ENCODE data around the gene TMTC2. TPM values are rescaled to one million over a fixed set of nuclear protein-coding genes. Genes with fewer than 3 reads are reported as not detected.

The TMTC2 gene
- total RNA-seq, 2 donors from 2014 or later, result 2.9 to 3.2 TPM

DNA sequence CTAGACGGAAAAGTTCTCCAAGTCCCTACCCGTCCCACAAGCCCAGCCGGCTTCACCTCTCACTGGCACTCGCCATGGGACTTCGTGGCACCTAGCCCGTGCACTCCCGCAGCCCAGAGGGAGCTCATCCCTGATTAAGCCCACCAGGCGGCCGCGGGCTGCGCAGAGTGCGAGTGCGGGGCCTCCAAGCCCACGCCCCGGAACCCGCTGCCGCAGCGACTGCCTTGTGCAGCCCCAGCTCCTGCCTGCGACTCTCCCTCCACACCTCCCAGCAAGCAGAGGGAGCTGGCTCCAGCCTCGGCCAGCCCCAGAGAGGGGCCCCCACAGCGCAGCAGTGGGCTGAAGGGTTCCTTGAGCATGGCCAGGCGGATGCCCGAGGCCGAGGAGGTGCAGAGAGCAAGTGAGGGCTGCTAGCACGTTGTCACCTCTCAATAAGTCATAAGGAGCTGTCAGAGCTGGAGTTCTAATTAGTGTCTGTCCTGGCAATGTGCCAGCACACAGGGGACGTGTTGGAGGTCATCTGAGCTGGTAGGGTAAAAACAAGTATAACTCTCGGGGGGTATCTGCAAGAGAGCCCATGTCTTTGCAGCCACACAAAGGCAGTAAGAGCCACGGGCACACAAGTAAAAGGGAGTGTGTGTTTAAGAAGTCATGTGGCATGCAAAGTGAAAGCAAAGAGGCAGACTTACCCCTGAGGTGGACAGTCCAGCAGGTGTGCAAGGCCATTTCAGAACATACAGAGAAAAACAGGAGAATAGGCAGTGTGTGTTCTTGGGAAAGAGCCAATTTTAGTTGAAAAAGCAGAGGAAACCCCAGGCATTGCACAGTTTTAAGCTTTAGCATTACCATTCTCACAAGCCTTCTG lies 27.1 kb upstream of the TMTC2 start:
- Histone ChIP-seq H3K27ac (no peak overlapping the region), H3K36me3 (no peaks in the 10 kb centered on the region), H3K9me3 (no peaks in the 10 kb centered on the region), H3K4me1 (no peaks in the 10 kb centered on the region), H3K27me3 (no peaks in the 10 kb centered on the region), H3K4me3 (no peak overlapping the region)
- TF ChIP-seq, protein P1, sequence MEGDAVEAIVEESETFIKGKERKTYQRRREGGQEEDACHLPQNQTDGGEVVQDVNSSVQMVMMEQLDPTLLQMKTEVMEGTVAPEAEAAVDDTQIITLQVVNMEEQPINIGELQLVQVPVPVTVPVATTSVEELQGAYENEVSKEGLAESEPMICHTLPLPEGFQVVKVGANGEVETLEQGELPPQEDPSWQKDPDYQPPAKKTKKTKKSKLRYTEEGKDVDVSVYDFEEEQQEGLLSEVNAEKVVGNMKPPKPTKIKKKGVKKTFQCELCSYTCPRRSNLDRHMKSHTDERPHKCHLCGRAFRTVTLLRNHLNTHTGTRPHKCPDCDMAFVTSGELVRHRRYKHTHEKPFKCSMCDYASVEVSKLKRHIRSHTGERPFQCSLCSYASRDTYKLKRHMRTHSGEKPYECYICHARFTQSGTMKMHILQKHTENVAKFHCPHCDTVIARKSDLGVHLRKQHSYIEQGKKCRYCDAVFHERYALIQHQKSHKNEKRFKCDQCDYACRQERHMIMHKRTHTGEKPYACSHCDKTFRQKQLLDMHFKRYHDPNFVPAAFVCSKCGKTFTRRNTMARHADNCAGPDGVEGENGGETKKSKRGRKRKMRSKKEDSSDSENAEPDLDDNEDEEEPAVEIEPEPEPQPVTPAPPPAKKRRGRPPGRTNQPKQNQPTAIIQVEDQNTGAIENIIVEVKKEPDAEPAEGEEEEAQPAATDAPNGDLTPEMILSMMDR (IDR thresholded peaks at IDR 0.05), result no peak
- no peak for DNase-seq (ENCODE audit: low spot score)

DNA sequence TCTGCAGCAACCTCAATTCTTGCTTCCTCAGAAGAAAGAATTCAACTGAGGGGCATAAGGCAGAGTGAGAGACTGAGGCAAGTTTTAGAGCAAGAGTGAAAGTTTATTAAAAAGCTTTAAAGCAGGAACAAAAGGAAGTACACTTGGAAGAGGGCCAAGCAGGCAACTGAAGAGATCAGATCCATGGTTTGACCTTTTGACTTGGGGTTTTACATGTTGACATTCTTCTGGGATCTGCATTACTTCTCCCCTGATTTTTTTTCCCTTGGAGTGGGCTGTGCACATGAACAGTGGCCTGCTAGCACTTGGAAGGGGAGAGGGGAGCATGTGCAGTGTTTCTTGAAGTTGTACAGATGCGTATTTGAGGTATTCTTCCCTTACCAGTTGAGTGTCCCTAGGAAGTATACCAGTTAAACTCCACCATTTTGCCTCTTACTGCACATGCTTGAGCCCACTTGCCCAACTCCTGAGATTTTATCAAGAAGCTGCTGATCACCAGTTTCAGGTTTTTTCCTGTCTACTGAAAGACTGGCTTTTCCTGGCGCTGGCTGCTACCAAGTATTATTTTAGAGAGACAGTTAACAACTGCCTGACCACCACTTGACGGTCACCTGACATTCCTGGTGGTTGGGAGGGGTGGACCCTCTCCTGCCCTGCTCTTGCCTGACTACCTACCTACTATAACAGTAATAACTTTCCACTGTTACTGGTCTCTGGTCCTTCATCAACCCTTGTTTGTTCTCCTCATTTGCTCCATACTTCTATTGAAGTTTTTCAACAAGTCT lies 26.0 kb upstream of the TMTC2 start:
- Histone ChIP-seq H3K9me3 (no peaks in the 10 kb centered on the region), H3K27me3 (no peaks in the 10 kb centered on the region), H3K4me1 (no peaks in the 10 kb centered on the region), H3K4me3 (no peak overlapping the region), H3K36me3 (no peaks in the 10 kb centered on the region), H3K27ac (no peak overlapping the region)
- no peak for DNase-seq (ENCODE audit: low spot score)
- TF ChIP-seq, protein P1 (IDR thresholded peaks at IDR 0.05), result no peak

DNA sequence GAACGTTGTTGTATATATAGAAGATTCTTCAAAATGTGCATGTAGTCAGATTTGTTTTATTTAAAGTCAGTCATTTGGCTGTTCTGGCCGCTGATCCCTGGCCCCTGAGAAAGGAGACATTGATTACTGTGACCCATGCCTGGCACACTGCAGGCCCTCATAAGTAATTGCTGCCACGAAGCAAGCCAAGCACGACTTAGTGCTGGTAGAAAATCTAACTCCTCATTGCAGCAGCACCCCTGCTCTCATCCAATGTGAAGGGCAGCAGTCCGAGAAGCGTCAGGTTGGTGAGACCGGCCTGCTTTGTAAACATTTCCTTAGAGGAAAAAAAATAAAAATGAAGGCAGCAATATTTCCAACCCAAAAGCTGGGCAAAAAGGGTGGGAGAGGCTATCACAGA lies 22.8 kb upstream of the TMTC2 start:
- Histone ChIP-seq H3K36me3 (no peaks in the 10 kb centered on the region), H3K9me3 (no peaks in the 10 kb centered on the region), H3K27me3 (no peaks in the 10 kb centered on the region), H3K4me3 (no peak overlapping the region), H3K27ac (no peak overlapping the region), H3K4me1 (no peaks in the 10 kb centered on the region)
- no peak for DNase-seq (ENCODE audit: low spot score)
- TF ChIP-seq, protein P1 (IDR thresholded peaks at IDR 0.05), result no peak

DNA sequence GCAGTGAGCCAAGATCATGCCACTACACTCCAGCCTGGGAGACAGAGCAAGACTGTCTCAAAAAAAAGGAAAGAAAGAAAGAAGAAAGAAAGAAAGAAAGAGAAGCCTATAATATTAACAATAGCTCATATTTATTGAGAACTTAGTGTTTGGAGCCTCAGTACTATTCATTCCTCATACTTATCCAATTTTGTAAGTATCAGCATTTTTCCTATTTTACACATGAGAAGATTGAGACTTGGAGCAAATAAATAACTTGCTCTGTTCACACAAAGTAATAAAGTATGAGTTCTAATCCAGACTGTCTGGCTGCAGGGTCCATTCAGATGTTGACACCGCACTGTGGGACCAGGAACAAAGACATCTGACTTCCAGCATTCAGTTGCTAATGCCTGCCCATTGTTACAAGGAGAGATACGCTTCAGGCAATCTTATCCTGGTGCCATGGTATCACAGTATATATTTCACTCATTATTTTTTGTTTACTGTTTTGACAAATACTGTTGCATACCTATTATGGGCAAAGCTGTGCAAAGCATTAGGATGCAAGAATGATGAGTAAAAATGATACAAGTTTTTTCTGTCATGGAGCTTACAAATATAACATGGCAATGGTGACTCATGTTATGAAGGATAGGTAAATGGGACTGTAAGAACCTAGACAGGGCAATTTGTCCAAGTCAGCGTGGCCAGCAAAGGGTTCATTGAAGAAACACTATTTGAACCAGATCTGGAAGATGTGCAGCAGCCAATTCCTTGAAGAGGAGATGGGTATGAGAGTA lies 21.4 kb upstream of the TMTC2 start:
- Histone ChIP-seq H3K4me3 (no peak overlapping the region), H3K36me3 (no peaks in the 10 kb centered on the region), H3K9me3 (no peaks in the 10 kb centered on the region), H3K27me3 (no peaks in the 10 kb centered on the region), H3K4me1 (no peaks in the 10 kb centered on the region), H3K27ac (no peak overlapping the region)
- TF ChIP-seq, protein P1 (IDR thresholded peaks at IDR 0.05), result no peak
- no peak for DNase-seq (ENCODE audit: low spot score)

DNA sequence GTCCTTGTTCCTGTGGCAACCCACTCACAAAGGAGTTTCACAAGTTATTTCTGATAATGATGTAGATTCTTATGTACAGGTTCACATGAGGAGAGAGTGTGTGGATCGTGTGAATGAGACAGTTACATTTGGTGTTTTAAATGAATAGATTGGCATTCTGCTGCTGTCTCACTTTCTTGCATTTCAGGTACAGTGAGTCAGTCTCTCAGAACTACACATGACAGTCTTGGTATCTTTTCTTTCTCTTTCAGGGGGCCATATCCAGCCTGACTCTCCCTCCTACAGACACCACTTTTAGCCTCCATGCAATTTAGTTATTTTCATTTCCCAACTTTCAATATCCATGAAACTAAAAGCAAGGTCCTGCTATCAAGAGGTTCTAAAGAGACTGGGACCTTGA lies 19.9 kb upstream of the TMTC2 start:
- DNase-seq (ENCODE audit: low spot score), result no peak

More for the DNA sequence above, 19.9 kb upstream of the TMTC2 start:
- H3K4me1 ChIP-seq, result no peaks in the 10 kb centered on the region
- H3K36me3 ChIP-seq, result no peaks in the 10 kb centered on the region
- no peak overlapping the region for H3K27ac ChIP-seq
- H3K27me3 ChIP-seq, result no peaks in the 10 kb centered on the region
- H3K9me3 ChIP-seq, result no peaks in the 10 kb centered on the region
- no peak overlapping the region for H3K4me3 ChIP-seq
- TF ChIP-seq, protein P1 (IDR thresholded peaks at IDR 0.05), result no peak
